Fibroblast of the aortic adventitia (primary cell): Measurements from ENCODE around the gene CA6. TPM values are rescaled to one million over a fixed set of nuclear protein-coding genes. Genes with fewer than 3 reads are reported as not detected.

ENCODE experiments used
- DNase-seq: peaks from one replicate; pipeline ENCODE4 v3.0.0-alpha.2; 2010; ENCODE audit warnings: low read depth
- H3K4me3 ChIP-seq: 2 replicates; pipeline ENCODE4 v1.5.1; 2011; ENCODE audit warnings: low read depth, mild to moderate bottlenecking, control low read depth, low read length, moderate library complexity
- CTCF ChIP-seq: IDR thresholded peaks from 2 replicates; pipeline ENCODE4 v1.5.1; 2011; ENCODE audit warnings: mild to moderate bottlenecking, low read length, control low read depth, inconsistent platforms; ENCODE audit not compliant: insufficient read depth
- total RNA-seq: library from RNA; depleted of rRNA; stranded (reverse); fragments of >200 nt; gene quantifications from 2 replicates; pipeline ENCODE4 v1.2.3, GENCODE V29; 2012; ENCODE audit warnings: low replicate concordance

Gene CA6
- total RNA-seq, 1 donor, result not detected

- no peak for DNase-seq
- H3K4me3 ChIP-seq, result no peak overlapping the region
- no peak for TF ChIP-seq CTCF
Measured at GRCh38 chr1:8974551-8974950, 28.9 kb downstream of the CA6 start.

- no peak for TF ChIP-seq CTCF
- no peak for DNase-seq
- no peak overlapping the region for H3K4me3 ChIP-seq
Measured at GRCh38 chr1:8976338-8976737, 30.7 kb downstream of the CA6 start.

- no peak for DNase-seq
- no peak for TF ChIP-seq CTCF
- no peak overlapping the region for H3K4me3 ChIP-seq
Measured at GRCh38 chr1:8976896-8977450, 31.3 kb downstream of the CA6 start.

- no peak for DNase-seq
- no peak overlapping the region for H3K4me3 ChIP-seq
- TF ChIP-seq CTCF, result no peak
Measured at GRCh38 chr1:8980656-8981055, 35.0 kb downstream of the CA6 start.

GRCh38 chr1:8981169-8981568 lies 35.5 kb downstream of the CA6 start:
- no peak for TF ChIP-seq CTCF
- DNase-seq, result no peak
- no peak overlapping the region for H3K4me3 ChIP-seq

- TF ChIP-seq CTCF, result no peak
- no peak overlapping the region for H3K4me3 ChIP-seq
- no peak for DNase-seq
Measured at GRCh38 chr1:8984203-8984602, 38.5 kb downstream of the CA6 start.

- DNase-seq, result no peak
- no peak overlapping the region for H3K4me3 ChIP-seq
- no peak for TF ChIP-seq CTCF
Measured at GRCh38 chr1:8984990-8985389, 39.3 kb downstream of the CA6 start.
